Measurements from ENCODE around the gene PCLO. TPM values are rescaled to one million over a fixed set of nuclear protein-coding genes. Genes with fewer than 3 reads are reported as not detected.

Gene PCLO
- total RNA-seq, 1 experiment from 2014 or later, result 7.5 TPM

DNA sequence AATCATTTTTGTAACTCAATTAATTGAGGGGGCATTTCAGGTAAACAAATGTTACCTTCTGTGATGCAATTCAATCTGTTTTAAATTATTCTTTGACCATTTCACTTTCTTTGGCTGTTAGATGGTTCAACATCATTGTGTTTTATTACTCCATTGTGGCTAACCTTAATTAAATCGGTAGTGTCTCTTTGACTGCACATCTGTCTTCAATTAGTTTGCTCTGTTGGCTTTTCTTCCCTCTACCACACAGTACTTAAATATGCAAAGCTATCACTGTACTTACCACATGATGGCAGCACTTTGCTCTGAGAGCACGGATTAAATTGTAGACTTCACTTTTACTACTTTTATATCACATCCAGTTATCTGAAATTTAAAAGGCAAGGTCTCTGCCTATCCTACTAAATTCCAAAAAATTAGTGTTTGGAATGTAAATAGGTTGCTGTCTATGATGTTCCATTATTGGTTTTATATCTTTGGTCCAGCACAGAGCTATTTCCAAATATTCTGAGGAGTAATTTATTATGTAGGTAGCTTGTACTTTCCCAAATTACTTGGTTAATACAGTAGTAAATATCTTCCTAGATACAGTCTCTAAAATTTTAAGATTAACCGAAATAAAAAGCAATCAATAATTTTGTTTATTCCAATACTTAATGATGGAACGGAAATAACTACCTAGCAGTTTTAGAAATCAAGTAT, 352.0 kb downstream of the PCLO start:
- H2AFZ ChIP-seq (ENCODE audit: low read length), result 0 out of 2 replicates have a peak overlapping the region, but pooled peaks have one; percentile 14
- peak; percentile 97 for ATAC-seq

DNA sequence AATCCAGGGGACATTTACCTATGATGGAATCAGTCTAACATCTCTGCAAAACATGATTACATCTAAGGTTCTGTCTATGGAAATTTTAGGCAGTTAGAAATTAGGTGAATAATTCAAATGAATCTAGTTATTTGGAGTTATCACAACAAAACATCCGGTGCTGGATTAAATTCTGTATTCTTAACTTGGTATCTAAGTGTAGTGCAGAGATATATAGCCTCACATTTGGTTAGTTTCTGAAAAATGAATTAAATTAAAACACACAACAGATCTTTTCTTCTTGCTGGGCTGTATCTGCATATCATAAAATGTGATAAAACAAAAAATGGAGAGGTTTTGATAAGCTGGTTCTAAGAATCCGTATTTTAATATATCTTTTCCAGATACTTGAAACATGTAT, 354.1 kb downstream of the PCLO start:
- H2AFZ ChIP-seq (ENCODE audit: low read length), result no peak overlapping the region
- CTCF ChIA-PET, result no interaction called here
- no peaks in the 10 kb centered on the region for H4K20me1 ChIP-seq (ENCODE audit: low read length)
- TF ChIP-seq, protein P1, sequence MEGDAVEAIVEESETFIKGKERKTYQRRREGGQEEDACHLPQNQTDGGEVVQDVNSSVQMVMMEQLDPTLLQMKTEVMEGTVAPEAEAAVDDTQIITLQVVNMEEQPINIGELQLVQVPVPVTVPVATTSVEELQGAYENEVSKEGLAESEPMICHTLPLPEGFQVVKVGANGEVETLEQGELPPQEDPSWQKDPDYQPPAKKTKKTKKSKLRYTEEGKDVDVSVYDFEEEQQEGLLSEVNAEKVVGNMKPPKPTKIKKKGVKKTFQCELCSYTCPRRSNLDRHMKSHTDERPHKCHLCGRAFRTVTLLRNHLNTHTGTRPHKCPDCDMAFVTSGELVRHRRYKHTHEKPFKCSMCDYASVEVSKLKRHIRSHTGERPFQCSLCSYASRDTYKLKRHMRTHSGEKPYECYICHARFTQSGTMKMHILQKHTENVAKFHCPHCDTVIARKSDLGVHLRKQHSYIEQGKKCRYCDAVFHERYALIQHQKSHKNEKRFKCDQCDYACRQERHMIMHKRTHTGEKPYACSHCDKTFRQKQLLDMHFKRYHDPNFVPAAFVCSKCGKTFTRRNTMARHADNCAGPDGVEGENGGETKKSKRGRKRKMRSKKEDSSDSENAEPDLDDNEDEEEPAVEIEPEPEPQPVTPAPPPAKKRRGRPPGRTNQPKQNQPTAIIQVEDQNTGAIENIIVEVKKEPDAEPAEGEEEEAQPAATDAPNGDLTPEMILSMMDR (conservative IDR thresholded peaks at IDR 0.05; ENCODE audit: low read depth, low read length), result no peak
- TF ChIP-seq EZH2phosphoT487 (IDR thresholded peaks at IDR 0.05; ENCODE audit: borderline replicate concordance, low read length) (no peak), EZH2 (IDR thresholded peaks at IDR 0.05; ENCODE audit: low read length, unreplicated experiment) (no peak)
- no peak overlapping the region for H3K9ac ChIP-seq (ENCODE audit: low read length)
- H3K4me3 ChIP-seq (ENCODE audit: low read length), result no peak overlapping the region
- no peak overlapping the region for H3K27ac ChIP-seq (ENCODE audit: low read length)
- no peaks in the 10 kb centered on the region for H3K9me2 ChIP-seq (replicated peaks; ENCODE audit: low read length)
- DNase-seq, result no peak
- POLR2A ChIA-PET (ENCODE audit: unreplicated experiment), result no interaction called here
- H3K4me1 ChIP-seq (ENCODE audit: insufficient read depth, low read length), result peaks cover 25% of the 10 kb centered on the region
- no peak overlapping the region for H3K4me2 ChIP-seq (ENCODE audit: low read length)
- no peaks in the 10 kb centered on the region for H3K9me3 ChIP-seq (ENCODE audit: low read length)
- intact Hi-C loops (cut with micrococcal nuclease), result no loop called here
- H3K36me3 ChIP-seq (ENCODE audit: low read depth, low read length), result no peaks in the 10 kb centered on the region
- BruUV-seq (replicated peaks), result no TSS peak
- no peaks in the 10 kb centered on the region for H3K79me2 ChIP-seq (ENCODE audit: low read length)
- H3K27me3 ChIP-seq (ENCODE audit: low read length), result no peaks in the 10 kb centered on the region
- no peaks in the 10 kb centered on the region for H3F3A ChIP-seq (ENCODE audit: low read length, unreplicated experiment)
- no peak for ATAC-seq

More for the DNA sequence above, 352.0 kb downstream of the PCLO start:
- Histone ChIP-seq H4K20me1 (ENCODE audit: low read length) (no peaks in the 10 kb centered on the region), H3K4me2 (ENCODE audit: low read length) (no peak overlapping the region), H3K27me3 (ENCODE audit: low read length) (no peaks in the 10 kb centered on the region), H3K9me2 (replicated peaks; ENCODE audit: low read length) (no peaks in the 10 kb centered on the region), H3K4me1 (ENCODE audit: insufficient read depth, low read length) (peaks cover 12% of the 10 kb centered on the region), H3K36me3 (ENCODE audit: low read depth, low read length) (no peaks in the 10 kb centered on the region), H3K9me3 (ENCODE audit: low read length) (no peaks in the 10 kb centered on the region), H3K9ac (ENCODE audit: low read length) (no peak overlapping the region), H3K79me2 (ENCODE audit: low read length) (no peaks in the 10 kb centered on the region), H3K4me3 (ENCODE audit: low read length) (no peak overlapping the region), H3F3A (ENCODE audit: low read length, unreplicated experiment) (no peaks in the 10 kb centered on the region), H3K27ac (ENCODE audit: low read length) (no peak overlapping the region)
- no TSS peak for BruUV-seq (replicated peaks)
- TF ChIP-seq EZH2 (IDR thresholded peaks at IDR 0.05; ENCODE audit: low read length, unreplicated experiment) (no peak), EZH2phosphoT487 (IDR thresholded peaks at IDR 0.05; ENCODE audit: borderline replicate concordance, low read length) (no peak)
- TF ChIP-seq, protein P1 (conservative IDR thresholded peaks at IDR 0.05; ENCODE audit: low read depth, low read length), result peak; percentile 83
- peak; percentile 63 for DNase-seq
- ChIA-PET POLR2A (ENCODE audit: unreplicated experiment) (no interaction called here), CTCF (interaction anchor here (1.0 to 1.3 kb wide), 3 partner anchors 175 to 359 kb away, joined by 3 to 12 read pairs (median 3); no protein-coding TSS in a partner anchor)
- intact Hi-C loops (cut with micrococcal nuclease), result loop anchor here (1.0 to 5.0 kb wide), 8 partner anchors 71 to 553 kb away; partner anchors contain the start of gene PCLO

DNA sequence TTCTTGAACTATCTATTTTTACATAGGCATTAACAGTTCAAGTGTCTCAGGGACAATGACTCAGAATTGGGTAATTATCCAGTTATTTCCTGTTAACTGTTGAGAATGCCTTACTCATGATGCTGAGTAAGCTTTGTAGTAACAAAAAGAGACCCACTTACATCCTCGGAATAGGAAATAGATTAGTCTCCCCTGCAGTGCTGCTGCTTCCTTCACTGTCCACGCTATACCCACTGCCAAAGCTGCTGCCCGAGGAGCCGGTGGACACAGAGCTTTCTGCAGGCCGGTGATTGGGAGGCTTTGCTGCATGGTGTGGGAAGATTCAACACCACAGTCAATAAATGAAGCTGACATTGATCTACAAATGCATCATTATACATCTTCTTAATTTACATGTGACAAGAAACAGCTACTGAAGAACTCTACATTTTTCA, 357.1 kb downstream of the PCLO start:
- intact Hi-C loops (cut with micrococcal nuclease), result loop anchor here (2.0 kb wide), 1 partner anchor 355 kb away; no protein-coding TSS in a partner anchor

More for the DNA sequence above, 357.1 kb downstream of the PCLO start:
- peak overlapping the region; percentile 11; the same call in 1 of the 2 replicates for H3K9ac ChIP-seq (ENCODE audit: low read length)
- H3K79me2 ChIP-seq (ENCODE audit: low read length), result no peaks in the 10 kb centered on the region
- H3K4me3 ChIP-seq (ENCODE audit: low read length), result peak overlapping the region; percentile 47; the same call in 1 of the 2 replicates
- peak overlapping the region; percentile 71 for H2AFZ ChIP-seq (ENCODE audit: low read length)
- peaks cover 30% of the 10 kb centered on the region for H3K4me1 ChIP-seq (ENCODE audit: insufficient read depth, low read length)
- CTCF ChIA-PET, result no interaction called here
- H3K9me2 ChIP-seq (replicated peaks; ENCODE audit: low read length), result no peaks in the 10 kb centered on the region
- BruUV-seq (replicated peaks), result no TSS peak
- DNase-seq (peak; percentile 89), ATAC-seq (peak; percentile 96)
- no peaks in the 10 kb centered on the region for H3F3A ChIP-seq (ENCODE audit: low read length, unreplicated experiment)
- H3K36me3 ChIP-seq (ENCODE audit: low read depth, low read length), result no peaks in the 10 kb centered on the region
- H3K27ac ChIP-seq (ENCODE audit: low read length), result peak overlapping the region; percentile 38; the same call in 1 of the 2 replicates
- peak overlapping the region; percentile 74 for H3K4me2 ChIP-seq (ENCODE audit: low read length)
- H3K27me3 ChIP-seq (ENCODE audit: low read length), result no peaks in the 10 kb centered on the region
- H4K20me1 ChIP-seq (ENCODE audit: low read length), result no peaks in the 10 kb centered on the region
- H3K9me3 ChIP-seq (ENCODE audit: low read length), result no peaks in the 10 kb centered on the region
- TF ChIP-seq EZH2 (IDR thresholded peaks at IDR 0.05; ENCODE audit: low read length, unreplicated experiment) (no peak), EZH2phosphoT487 (IDR thresholded peaks at IDR 0.05; ENCODE audit: borderline replicate concordance, low read length) (no peak)
- TF ChIP-seq, protein P1 (conservative IDR thresholded peaks at IDR 0.05; ENCODE audit: low read depth, low read length), result no peak
- POLR2A ChIA-PET (ENCODE audit: unreplicated experiment), result no interaction called here
